ENCODE measurements around the gene PDLIM1.

Gene PDLIM1

DNA sequence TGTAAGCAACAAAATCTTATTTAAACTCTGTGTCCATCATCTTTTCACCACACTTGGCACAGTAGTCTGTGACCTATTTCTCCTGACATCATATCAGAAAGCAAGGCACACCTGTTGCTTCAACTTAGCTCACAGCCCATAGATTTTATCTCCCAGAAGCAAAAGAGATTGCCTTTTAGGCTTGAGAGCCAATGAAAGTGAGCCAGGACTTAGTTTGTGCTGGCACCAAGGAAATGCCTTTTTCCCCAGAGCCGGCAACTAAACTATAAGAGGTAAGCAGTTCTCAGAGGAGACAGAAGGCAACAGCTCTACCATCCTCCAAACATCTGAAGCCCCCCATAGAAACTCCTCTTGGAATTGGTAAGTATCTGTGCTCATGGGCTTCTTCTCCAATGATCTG lies 96.9 kb downstream of the PDLIM1 start, which contains the start of gene ACSM6:
ACSM6 (plus strand) TSS at position 295 of the 400 bp plus-strand sequence. CDS start 248 bp downstream, outside the sequence.
- no peak within 1 kb of the TSS for H3K4me3 ChIP-seq (replicated peaks; ENCODE audit: low read depth, low read length)
- no peak for DNase-seq (ENCODE audit: extremely low read depth, low read depth)
- TF ChIP-seq, protein P1, sequence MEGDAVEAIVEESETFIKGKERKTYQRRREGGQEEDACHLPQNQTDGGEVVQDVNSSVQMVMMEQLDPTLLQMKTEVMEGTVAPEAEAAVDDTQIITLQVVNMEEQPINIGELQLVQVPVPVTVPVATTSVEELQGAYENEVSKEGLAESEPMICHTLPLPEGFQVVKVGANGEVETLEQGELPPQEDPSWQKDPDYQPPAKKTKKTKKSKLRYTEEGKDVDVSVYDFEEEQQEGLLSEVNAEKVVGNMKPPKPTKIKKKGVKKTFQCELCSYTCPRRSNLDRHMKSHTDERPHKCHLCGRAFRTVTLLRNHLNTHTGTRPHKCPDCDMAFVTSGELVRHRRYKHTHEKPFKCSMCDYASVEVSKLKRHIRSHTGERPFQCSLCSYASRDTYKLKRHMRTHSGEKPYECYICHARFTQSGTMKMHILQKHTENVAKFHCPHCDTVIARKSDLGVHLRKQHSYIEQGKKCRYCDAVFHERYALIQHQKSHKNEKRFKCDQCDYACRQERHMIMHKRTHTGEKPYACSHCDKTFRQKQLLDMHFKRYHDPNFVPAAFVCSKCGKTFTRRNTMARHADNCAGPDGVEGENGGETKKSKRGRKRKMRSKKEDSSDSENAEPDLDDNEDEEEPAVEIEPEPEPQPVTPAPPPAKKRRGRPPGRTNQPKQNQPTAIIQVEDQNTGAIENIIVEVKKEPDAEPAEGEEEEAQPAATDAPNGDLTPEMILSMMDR (IDR thresholded peaks at IDR 0.05; ENCODE audit: low read depth, low read length, missing control alignments) = no peak

DNA sequence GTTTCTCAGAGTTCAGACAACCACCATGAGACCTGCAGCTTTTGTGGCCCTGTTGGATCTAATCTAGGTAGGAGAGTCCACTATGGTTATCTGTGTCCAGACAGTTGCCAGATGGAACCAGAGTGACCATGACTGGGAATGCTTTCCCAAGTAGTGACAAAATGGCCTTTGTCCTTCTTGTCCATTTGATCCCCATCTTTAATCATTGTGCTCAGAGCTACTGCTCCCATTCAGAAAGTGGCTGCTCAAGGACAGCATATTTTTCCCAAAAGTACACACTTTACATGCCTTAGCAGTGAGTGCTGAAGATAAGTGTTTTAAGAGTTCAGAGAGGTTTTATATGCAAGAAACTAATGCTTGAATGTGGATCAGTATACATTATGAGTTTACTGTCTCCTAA lies 102.2 kb downstream of the PDLIM1 start:
- DNase-seq (ENCODE audit: extremely low read depth, low read depth) = no peak
- TF ChIP-seq, protein P1 (IDR thresholded peaks at IDR 0.05; ENCODE audit: low read depth, low read length, missing control alignments) = no peak
- no peak overlapping the region for H3K4me3 ChIP-seq (replicated peaks; ENCODE audit: low read depth, low read length)

DNA sequence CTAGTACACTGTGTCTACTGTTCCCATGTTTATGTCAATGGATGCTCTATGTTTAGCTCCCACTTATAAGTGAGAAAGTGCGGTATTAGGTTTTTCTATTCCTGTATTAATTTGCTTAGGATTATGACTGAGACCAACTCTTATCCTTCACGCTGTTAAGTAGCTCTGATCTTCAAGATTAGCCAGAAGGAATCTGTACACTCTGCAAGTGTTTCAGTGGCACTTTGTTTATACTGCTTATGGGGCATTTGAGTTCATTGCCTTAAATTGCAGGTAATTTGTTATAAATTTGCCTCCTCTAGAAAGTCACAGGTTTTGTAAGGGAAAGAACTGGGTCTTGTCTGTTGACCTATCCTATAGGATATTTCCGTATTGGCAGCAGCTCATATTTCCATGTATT lies 103.2 kb downstream of the PDLIM1 start:
- TF ChIP-seq, protein P1 (IDR thresholded peaks at IDR 0.05; ENCODE audit: low read depth, low read length, missing control alignments) = no peak
- no peak for DNase-seq (ENCODE audit: extremely low read depth, low read depth)
- no peak overlapping the region for H3K4me3 ChIP-seq (replicated peaks; ENCODE audit: low read depth, low read length)

All from HFF-Myc (cell line).